ENCODE results near the gene DIPK1C. TPM values are rescaled to one million over a fixed set of nuclear protein-coding genes. Genes with fewer than 3 reads are reported as not detected.

The DIPK1C gene
- total RNA-seq, 4 donors from 2014 or later: 1.8 to 4.1 (median 3.5) TPM

- TF ChIP-seq POLR2AphosphoS5 (IDR thresholded peaks at IDR 0.05) (no peak), POLR2A (IDR thresholded peaks at IDR 0.05) (no peak), EP300 (IDR thresholded peaks at IDR 0.05) (no peak)
- TF ChIP-seq, protein P1, sequence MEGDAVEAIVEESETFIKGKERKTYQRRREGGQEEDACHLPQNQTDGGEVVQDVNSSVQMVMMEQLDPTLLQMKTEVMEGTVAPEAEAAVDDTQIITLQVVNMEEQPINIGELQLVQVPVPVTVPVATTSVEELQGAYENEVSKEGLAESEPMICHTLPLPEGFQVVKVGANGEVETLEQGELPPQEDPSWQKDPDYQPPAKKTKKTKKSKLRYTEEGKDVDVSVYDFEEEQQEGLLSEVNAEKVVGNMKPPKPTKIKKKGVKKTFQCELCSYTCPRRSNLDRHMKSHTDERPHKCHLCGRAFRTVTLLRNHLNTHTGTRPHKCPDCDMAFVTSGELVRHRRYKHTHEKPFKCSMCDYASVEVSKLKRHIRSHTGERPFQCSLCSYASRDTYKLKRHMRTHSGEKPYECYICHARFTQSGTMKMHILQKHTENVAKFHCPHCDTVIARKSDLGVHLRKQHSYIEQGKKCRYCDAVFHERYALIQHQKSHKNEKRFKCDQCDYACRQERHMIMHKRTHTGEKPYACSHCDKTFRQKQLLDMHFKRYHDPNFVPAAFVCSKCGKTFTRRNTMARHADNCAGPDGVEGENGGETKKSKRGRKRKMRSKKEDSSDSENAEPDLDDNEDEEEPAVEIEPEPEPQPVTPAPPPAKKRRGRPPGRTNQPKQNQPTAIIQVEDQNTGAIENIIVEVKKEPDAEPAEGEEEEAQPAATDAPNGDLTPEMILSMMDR (IDR thresholded peaks at IDR 0.05): no peak
- Histone ChIP-seq H3K27me3 (no peaks in the 10 kb centered on the region), H3K27ac (no peak overlapping the region), H3K4me3 (no peak overlapping the region), H3K36me3 (no peaks in the 10 kb centered on the region), H3K9me3 (no peaks in the 10 kb centered on the region), H3K4me1 (no peaks in the 10 kb centered on the region)
- WGBS: 88% methylated on average over 3 of the region's 3 CpGs
- no peak for DNase-seq (ENCODE audit: low spot score in 2 of 2)
Observed at GRCh38 chr18:74422541-74422940, 34.6 kb downstream of the DIPK1C start.

- Histone ChIP-seq H3K9me3 (no peaks in the 10 kb centered on the region), H3K27me3 (no peaks in the 10 kb centered on the region), H3K4me1 (no peaks in the 10 kb centered on the region), H3K4me3 (no peak overlapping the region), H3K27ac (no peak overlapping the region), H3K36me3 (no peaks in the 10 kb centered on the region)
- no peak for DNase-seq (ENCODE audit: low spot score in 2 of 2)
- WGBS: 76% methylated on average over 5 of the region's 5 CpGs
- TF ChIP-seq, protein P1 (IDR thresholded peaks at IDR 0.05): no peak
- TF ChIP-seq POLR2AphosphoS5 (IDR thresholded peaks at IDR 0.05) (no peak), POLR2A (IDR thresholded peaks at IDR 0.05) (no peak), EP300 (IDR thresholded peaks at IDR 0.05) (no peak)
Observed at GRCh38 chr18:74420926-74421325, 36.2 kb downstream of the DIPK1C start.

DNA sequence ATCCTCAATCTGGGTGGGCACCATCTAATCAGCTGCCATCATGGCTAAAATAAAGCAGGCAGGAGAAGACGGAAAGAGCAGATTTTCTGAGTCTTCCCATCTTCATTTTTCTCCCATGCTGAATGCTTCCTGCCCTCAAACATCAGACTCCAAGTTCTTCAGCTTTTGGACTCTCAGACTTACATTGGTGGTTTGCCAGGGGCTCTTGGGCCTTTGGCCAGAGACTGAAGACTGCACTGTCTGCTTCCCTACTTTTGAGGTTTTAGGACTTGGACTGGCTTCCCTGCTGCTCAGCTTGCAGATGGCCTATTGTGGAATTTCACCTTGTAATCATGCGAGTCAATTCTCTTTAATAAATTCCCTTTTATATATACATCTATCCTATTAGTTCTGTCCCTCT is 36.6 kb downstream of the DIPK1C start:
- H3K27ac ChIP-seq: no peak overlapping the region
- no peaks in the 10 kb centered on the region for H3K9me3 ChIP-seq
- H3K4me1 ChIP-seq: no peaks in the 10 kb centered on the region
- DNase-seq (ENCODE audit: low spot score in 2 of 2): no peak
- H3K36me3 ChIP-seq: no peaks in the 10 kb centered on the region
- H3K27me3 ChIP-seq: no peaks in the 10 kb centered on the region
- TF ChIP-seq, protein P1 (IDR thresholded peaks at IDR 0.05): no peak
- no peak for TF ChIP-seq POLR2AphosphoS5 (IDR thresholded peaks at IDR 0.05)
- no peak for TF ChIP-seq POLR2A (IDR thresholded peaks at IDR 0.05)
- no peak for TF ChIP-seq EP300 (IDR thresholded peaks at IDR 0.05)
- 53% methylated on average over 2 of the region's 2 CpGs for WGBS
- H3K4me3 ChIP-seq: no peak overlapping the region

- Histone ChIP-seq H3K27ac (no peak overlapping the region), H3K4me1 (no peaks in the 10 kb centered on the region), H3K36me3 (no peaks in the 10 kb centered on the region), H3K27me3 (no peaks in the 10 kb centered on the region), H3K4me3 (no peak overlapping the region), H3K9me3 (no peaks in the 10 kb centered on the region)
- no peak for DNase-seq (ENCODE audit: low spot score in 2 of 2)
- TF ChIP-seq, protein P1 (IDR thresholded peaks at IDR 0.05): no peak
- TF ChIP-seq POLR2A (IDR thresholded peaks at IDR 0.05) (no peak), POLR2AphosphoS5 (IDR thresholded peaks at IDR 0.05) (no peak), EP300 (IDR thresholded peaks at IDR 0.05) (no peak)
- WGBS: 71% methylated on average over 4 of the region's 4 CpGs
Observed at GRCh38 chr18:74419761-74420160, 37.3 kb downstream of the DIPK1C start.

GRCh38 chr18:74418023-74418422 is 39.1 kb downstream of the DIPK1C start:
- no peaks in the 10 kb centered on the region for H3K9me3 ChIP-seq
- no peak for DNase-seq (ENCODE audit: low spot score in 2 of 2)

More at GRCh38 chr18:74418023-74418422, 39.1 kb downstream of the DIPK1C start:
- whole genome bisulfite sequencing: 63% methylated on average over 2 of the region's 2 CpGs
- H3K27me3 ChIP-seq: no peaks in the 10 kb centered on the region
- no peak overlapping the region for H3K27ac ChIP-seq
- no peaks in the 10 kb centered on the region for H3K36me3 ChIP-seq
- TF ChIP-seq, protein P1 (IDR thresholded peaks at IDR 0.05): no peak
- no peaks in the 10 kb centered on the region for H3K4me1 ChIP-seq
- no peak overlapping the region for H3K4me3 ChIP-seq

Measured in suprapubic skin (tissue), 4 donors.